ENCODE measurements around the gene SYT17. TPM values are rescaled to one million over a fixed set of nuclear protein-coding genes. Genes with fewer than 3 reads are reported as not detected.

SYT17 gene
- total RNA-seq, 3 donors from 2014 or later (not counting 1 experiment from before 2014, with no cell fraction given), result 0.65 to 1.6 TPM; not detected in 1

DNA sequence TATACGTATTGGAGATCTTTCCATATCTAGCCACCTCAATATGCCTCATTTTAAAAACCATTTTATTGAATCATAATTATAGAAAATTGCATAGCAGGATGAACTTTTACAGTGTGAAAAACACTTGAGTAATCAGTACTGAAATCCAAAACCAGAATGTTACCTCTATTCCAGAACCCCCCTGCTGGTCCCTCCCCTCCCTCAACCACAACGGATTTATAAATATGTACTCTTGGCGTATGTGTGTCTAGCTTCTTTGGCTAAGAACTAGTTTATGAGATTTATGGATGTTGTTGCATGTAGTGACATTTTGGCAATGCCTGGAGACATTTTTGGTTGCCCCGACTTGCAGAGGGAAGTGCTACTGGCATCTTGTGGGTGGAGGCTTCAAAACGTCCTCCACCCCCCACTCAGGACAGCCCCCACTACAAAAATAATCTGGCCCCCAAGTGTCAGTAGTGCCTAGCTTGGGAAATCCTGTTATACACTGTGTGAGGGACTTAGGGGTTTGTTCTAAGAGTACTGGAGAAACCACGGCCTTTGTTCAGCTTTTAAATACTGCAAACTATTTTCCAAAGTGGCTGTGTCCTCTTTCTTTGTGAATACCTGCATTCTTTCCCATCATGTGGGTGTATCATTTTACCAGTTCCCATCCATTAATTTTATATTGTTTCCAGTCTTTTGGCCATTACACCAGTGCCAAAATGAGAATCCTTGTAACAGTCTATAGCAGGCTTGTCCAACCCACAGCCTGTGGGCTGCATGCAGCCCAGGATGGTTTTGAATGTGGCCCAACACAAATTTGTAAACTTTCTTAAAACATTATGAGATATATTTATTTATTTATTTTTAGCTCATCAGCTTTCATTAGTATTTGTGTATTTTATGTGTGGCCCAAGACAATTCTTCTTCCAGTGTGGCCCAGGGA, 30.6 kb upstream of the SYT17 start:
- H3K9me3 Mint-ChIP-seq, result no peaks in the 10 kb centered on the region
- no peaks in the 10 kb centered on the region for H3K4me1 Mint-ChIP-seq
- no peak overlapping the region for H3K27ac ChIP-seq (ENCODE audit: low read length)
- H3K9me3 ChIP-seq (ENCODE audit: control insufficient read depth, insufficient read depth, low read length), result no peaks in the 10 kb centered on the region
- ATAC-seq (no peak), DNase-seq (no peak)
- no peak overlapping the region for H3K27ac Mint-ChIP-seq
- intact Hi-C loops (cut with micrococcal nuclease), result no loop called here
- H3K4me3 Mint-ChIP-seq, result no peak overlapping the region
- TF ChIP-seq, protein P1, sequence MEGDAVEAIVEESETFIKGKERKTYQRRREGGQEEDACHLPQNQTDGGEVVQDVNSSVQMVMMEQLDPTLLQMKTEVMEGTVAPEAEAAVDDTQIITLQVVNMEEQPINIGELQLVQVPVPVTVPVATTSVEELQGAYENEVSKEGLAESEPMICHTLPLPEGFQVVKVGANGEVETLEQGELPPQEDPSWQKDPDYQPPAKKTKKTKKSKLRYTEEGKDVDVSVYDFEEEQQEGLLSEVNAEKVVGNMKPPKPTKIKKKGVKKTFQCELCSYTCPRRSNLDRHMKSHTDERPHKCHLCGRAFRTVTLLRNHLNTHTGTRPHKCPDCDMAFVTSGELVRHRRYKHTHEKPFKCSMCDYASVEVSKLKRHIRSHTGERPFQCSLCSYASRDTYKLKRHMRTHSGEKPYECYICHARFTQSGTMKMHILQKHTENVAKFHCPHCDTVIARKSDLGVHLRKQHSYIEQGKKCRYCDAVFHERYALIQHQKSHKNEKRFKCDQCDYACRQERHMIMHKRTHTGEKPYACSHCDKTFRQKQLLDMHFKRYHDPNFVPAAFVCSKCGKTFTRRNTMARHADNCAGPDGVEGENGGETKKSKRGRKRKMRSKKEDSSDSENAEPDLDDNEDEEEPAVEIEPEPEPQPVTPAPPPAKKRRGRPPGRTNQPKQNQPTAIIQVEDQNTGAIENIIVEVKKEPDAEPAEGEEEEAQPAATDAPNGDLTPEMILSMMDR (IDR thresholded peaks at IDR 0.05), result no peak
- H3K4me3 ChIP-seq (ENCODE audit: low read length), result no peak overlapping the region
- H3K4me1 ChIP-seq (ENCODE audit: control insufficient read depth, insufficient read depth, low read length), result no peaks in the 10 kb centered on the region
- WGBS (ENCODE audit: insufficient coverage), result 58% methylated on average over 2 of the region's 6 CpGs
- no peaks in the 10 kb centered on the region for H3K36me3 ChIP-seq (ENCODE audit: control insufficient read depth, insufficient read depth, low read length)
- peaks cover 0 to 27% of the 10 kb centered on the region in 2 donors for H3K27me3 Mint-ChIP-seq (ENCODE audit: low read depth in 2 of 2)
- no peaks in the 10 kb centered on the region for H3K27me3 ChIP-seq (ENCODE audit: control insufficient read depth, insufficient read depth, low read length)
- no peaks in the 10 kb centered on the region for H3K36me3 Mint-ChIP-seq

DNA sequence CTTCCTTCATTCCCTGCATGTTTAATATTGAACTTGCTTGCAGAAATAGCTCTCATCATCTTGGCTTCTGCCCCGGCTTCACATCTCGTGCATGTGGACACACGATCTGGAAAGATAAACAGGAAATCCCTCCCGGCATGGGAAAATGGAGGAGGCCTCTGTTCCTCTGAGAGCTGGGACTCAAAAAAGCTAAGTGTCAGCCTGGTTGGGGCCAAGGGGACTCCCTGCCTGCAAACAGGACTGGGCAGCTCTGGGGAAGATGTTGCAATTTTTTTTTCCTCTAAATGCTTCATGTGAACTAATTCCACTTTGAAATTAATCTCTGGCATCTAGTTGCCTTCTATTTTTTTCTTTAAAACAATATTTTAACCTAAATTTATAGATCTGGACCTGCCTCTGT, 29.4 kb upstream of the SYT17 start:
- no peak overlapping the region for H3K27ac ChIP-seq (ENCODE audit: low read length)
- no peaks in the 10 kb centered on the region for H3K9me3 Mint-ChIP-seq
- no peaks in the 10 kb centered on the region for H3K27me3 ChIP-seq (ENCODE audit: control insufficient read depth, insufficient read depth, low read length)
- no peak overlapping the region for H3K4me3 ChIP-seq (ENCODE audit: low read length)
- no peak for ATAC-seq
- DNase-seq, result no peak
- no peaks in the 10 kb centered on the region for H3K9me3 ChIP-seq (ENCODE audit: control insufficient read depth, insufficient read depth, low read length)
- H3K4me1 ChIP-seq (ENCODE audit: control insufficient read depth, insufficient read depth, low read length), result no peaks in the 10 kb centered on the region
- no peaks in the 10 kb centered on the region for H3K36me3 ChIP-seq (ENCODE audit: control insufficient read depth, insufficient read depth, low read length)
- H3K4me1 Mint-ChIP-seq, result no peaks in the 10 kb centered on the region
- peaks cover 0 to 27% of the 10 kb centered on the region in 2 donors for H3K27me3 Mint-ChIP-seq (ENCODE audit: low read depth in 2 of 2)
- TF ChIP-seq, protein P1 (IDR thresholded peaks at IDR 0.05), result no peak
- 86% methylated on average over 4 of the region's 4 CpGs for WGBS (ENCODE audit: insufficient coverage)
- no peak overlapping the region for H3K4me3 Mint-ChIP-seq
- no peaks in the 10 kb centered on the region for H3K36me3 Mint-ChIP-seq
- H3K27ac Mint-ChIP-seq, result no peak overlapping the region
- intact Hi-C loops (cut with micrococcal nuclease), result no loop called here

DNA sequence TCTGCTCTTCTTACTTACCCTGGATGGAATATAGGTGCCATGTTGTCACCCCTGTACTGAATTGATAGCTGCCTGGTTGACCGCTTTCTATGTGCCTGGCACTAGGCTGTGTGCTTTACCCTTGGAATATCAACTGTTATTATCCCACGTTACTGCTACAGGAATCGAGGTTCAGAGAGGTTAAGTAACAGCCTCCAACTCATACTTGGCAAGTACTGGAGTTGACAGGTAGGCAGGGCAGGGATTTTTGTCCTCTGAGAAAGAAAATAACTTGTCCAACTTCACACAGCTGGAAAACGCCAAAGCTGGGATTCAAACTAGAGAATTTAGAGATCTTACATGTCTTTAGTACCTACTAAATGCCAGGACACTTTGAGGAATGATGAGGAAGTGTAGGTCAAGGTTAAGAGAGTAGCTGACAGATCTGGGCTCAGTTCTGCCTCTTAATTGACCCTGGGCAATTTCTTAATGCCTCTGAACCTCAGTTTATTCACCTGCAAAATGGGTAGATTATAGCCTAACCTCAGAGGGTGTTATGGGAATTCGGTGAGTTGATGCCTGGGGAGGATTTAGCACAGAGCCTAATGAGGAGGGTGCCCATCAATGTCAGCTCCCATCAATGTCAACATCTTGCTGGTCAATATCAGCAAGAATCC, 28.5 kb upstream of the SYT17 start:
- Histone ChIP-seq H3K4me3 (ENCODE audit: low read length) (no peak overlapping the region), H3K4me1 (ENCODE audit: control insufficient read depth, insufficient read depth, low read length) (no peaks in the 10 kb centered on the region)
- 82% methylated on average over 5 of the region's 5 CpGs for WGBS (ENCODE audit: insufficient coverage)

More for the DNA sequence above, 28.5 kb upstream of the SYT17 start:
- intact Hi-C loops (cut with micrococcal nuclease), result no loop called here
- Mint-ChIP-seq H3K27ac (no peak overlapping the region), H3K36me3 (no peaks in the 10 kb centered on the region), H3K27me3 (ENCODE audit: low read depth in 2 of 2) (peaks cover 0 to 37% of the 10 kb centered on the region in 2 donors), H3K9me3 (no peaks in the 10 kb centered on the region), H3K4me3 (no peak overlapping the region), H3K4me1 (no peaks in the 10 kb centered on the region)
- TF ChIP-seq, protein P1 (IDR thresholded peaks at IDR 0.05), result no peak
- DNase-seq, result no peak
- Histone ChIP-seq H3K27ac (ENCODE audit: low read length) (no peak overlapping the region), H3K9me3 (ENCODE audit: control insufficient read depth, insufficient read depth, low read length) (no peaks in the 10 kb centered on the region), H3K36me3 (ENCODE audit: control insufficient read depth, insufficient read depth, low read length) (no peaks in the 10 kb centered on the region), H3K27me3 (ENCODE audit: control insufficient read depth, insufficient read depth, low read length) (no peaks in the 10 kb centered on the region)
- no peak for ATAC-seq
